T-helper 2 cell treated with Interferon-gamma antibody and Interleukin-4, amounts not matched to agents 100 ng/mL and 5 ng/mL, for 36 hours (primary cell): ENCODE data around the gene KIRREL3. TPM values are rescaled to one million over a fixed set of nuclear protein-coding genes. Genes with fewer than 3 reads are reported as not detected.

Experiments
- intact Hi-C: fragments of 100-400 bp; cut with micrococcal nuclease; formaldehyde crosslinking; loops from one replicate; pipeline ENCODE4 v1.15.1; 2023
- total RNA-seq: library from RNA; stranded (reverse); gene quantifications from 2 replicates; pipeline ENCODE4 v1.2.3, GENCODE V29; 2022

The KIRREL3 gene
- total RNA-seq, 1 donor from 2014 or later: not detected

DNA sequence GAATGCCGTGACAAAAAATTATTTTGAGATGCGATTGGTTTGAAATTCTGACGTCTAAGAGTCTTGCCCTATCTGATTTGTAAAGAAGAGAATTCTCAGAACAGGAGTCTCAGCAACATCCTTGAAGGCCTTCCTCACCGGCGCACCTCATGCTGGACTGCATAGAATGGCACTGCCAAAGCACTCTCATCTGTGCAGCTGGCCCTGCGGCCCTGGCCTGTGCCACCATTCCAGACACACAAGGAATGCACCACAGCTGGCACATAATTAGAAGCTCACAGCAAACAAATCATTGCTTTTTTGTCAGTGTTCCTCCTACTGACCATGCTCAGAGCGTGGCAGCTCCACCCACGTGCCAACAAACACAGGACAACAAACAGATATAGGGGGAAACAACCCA, 166.0 kb downstream of the KIRREL3 start:
- intact Hi-C loops: no loop called here

DNA sequence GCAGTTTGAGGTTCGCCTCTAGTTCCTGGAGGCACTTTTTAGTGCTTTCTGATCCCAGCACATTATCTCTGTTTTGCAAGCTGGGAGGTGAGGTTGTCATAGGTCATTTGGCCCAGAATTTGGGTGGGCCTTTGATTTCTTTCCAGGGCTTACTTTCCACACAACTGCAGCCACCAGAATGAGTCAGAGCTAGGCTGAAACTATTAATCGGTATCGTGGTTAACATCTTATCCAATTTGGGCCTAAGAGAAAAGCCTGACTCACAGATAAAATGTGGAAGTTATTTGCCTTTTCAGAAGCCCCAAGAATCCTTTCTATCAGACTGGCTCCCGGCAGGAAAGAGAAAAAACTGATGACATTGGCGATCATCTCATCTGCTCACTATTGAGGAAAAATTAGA, 166.4 kb downstream of the KIRREL3 start:
- intact Hi-C loops: no loop called here

DNA sequence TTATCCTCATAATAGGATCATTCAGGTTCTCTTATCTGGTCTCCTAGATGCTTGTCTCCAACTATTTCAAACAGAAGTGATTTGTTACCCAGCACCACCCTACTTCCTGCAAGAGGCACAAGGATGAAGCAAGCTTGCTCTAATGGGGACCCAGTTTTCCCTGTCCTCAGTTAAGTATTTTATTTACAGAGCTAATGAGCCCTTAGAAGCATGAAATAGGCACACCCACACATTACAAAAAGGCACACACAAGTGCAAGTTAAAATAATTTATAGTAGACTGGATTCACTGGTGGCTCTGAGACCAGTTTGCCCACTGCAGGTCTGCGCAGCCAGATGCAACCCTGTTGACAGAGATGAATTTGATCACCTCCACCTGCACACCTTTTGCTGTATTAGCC, 167.5 kb downstream of the KIRREL3 start:
- intact Hi-C loops: no loop called here

DNA sequence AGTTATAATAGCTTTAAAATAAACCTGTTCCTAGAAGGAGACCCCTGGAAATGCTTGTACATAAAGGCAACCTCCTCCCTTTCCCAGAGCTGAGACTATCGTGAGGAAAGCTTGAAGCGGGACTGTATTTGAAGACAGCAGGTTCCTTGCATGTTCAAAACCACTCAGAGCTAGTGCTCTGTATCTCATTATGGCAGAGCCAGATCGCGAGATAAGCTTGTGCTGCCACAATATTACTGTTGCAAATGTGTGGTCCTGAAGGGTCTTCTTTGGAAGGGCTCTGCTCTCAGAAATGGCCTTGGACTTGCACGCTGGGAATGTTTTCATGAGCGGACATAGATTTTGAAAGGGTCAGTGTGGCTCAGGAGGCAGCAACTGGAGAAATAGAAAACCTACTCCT, 168.2 kb downstream of the KIRREL3 start:
- intact Hi-C loops: no loop called here

DNA sequence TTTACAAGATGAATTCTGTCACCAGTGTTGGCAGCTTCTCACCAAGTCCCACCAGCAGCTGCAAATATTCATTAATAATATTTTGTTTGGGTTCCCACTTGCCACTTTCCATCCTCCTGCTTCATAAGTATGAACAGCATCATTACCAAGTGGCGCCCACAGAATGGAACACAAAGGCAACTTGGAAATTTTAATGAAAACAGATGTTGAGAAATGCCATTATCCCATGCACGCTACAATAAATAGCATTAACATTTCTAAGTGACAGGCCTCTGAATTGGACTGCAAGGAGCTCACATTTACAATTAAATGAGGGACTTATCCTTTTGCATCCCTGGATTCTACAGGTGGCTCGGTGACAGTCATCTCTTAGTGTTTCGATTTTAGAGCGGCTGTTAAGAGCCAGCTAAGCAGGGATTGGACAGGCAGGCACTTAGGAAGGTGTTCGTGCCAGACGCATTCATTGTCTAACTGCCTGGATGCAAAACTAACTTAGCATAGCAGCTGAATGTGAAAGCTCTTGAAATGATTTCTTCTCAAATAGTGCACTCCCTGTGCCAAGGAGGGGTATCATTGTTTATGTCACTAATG, 170.3 kb downstream of the KIRREL3 start:
- intact Hi-C loops: no loop called here

DNA sequence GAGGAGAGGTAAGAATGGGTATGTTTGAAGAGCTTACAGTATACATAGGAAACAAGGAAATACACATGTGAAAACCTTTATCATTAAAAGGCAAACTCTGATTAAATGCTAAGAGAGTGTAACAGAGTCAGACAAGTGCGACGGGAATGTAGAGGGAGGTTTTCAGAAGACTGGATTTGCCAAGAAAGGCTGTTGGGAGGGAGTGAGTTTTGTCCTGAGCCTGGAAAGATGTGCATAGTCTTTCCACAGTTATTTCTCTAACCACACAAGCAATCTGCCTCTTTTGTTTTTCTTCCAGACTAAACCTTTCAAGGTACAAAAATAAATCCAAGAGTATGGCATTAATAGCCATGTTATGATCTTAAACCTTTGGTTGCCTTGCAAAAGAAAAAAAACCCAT, 170.9 kb downstream of the KIRREL3 start:
- intact Hi-C loops: no loop called here

DNA sequence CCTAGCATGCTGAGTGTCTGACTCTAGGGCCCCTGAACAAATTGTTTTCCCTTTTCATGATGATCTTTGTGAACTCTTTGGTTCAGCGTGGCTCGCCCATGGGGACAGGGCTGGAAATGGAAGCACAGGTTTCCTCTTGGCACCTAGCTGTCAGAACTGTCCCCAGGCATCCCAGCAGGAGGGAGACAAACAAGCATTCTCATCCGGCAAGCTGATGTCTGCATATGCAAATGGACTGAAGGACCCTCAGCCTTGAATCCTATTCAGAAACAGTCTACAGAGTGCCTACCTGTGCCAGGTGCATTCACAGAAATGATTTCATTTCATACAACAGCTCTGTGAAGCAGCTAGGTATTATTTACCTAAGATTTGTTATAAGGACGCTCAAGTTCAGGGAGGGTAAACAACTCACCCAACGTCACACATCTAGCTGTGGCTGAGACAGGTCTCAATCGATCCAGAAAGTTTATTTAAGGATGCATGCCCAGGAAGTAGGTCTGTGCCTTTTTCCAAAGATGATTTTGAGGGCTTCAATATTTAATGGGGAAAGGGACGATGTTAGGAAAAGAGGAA, 176.4 kb downstream of the KIRREL3 start:
- intact Hi-C loops: no loop called here

DNA sequence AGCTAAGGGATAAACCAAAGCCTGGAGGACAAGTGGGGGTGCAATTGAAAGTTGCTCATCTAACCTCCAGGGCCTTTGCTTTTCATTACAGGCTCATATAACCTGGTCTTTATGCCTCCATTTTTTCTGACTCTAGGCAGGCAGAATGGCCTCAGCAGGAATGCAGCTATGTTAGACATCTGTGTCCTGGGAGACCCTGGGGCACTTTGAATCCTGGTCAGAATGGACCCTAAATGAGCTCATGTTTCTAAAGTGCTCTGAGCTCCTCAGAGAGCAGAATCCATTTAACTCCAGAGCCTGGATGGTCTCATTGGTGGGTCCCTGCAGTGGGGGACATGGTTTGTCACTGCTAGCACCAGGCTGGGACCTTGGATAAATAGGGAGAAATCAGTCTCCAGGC, 177.3 kb downstream of the KIRREL3 start:
- intact Hi-C loops: no loop called here

DNA sequence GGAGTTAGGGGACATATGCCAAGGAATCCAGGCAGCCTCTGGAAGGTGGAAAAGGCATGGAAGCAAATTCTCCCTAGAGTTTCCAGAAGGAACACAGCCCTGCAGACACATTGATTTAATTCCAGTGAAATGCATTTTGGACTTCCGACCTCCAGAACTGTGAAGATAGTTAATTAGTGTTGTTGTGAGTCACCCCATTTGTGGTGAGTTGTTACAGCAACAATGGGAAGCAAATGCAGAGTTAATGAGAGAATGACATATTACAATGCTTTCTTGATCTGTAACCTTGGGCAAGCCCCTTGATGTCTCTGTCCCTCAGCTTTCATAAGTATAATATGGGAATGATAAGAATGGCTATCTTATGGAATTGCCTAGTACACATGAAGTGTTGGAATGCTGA, 178.7 kb downstream of the KIRREL3 start:
- intact Hi-C loops: no loop called here

DNA sequence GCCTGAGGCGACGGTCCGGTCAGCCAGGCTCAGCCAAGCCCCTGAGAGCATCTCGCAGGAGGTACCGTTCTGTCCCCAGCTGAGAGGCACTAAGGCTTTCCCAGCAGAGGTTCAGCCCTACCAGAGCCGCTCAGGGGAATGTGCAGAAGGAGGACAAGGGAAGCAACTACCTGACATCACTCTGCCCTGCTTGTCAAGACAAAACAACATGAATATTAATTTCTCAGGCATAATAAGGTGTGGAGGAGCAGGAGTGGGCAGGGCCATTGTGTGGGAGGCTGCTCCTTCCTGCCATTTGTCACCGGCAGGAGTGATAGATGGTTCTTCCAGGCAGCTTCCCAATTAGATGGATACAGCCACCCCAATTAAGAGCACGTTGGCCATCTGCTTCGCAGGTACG, 181.4 kb downstream of the KIRREL3 start:
- intact Hi-C loops: no loop called here

DNA sequence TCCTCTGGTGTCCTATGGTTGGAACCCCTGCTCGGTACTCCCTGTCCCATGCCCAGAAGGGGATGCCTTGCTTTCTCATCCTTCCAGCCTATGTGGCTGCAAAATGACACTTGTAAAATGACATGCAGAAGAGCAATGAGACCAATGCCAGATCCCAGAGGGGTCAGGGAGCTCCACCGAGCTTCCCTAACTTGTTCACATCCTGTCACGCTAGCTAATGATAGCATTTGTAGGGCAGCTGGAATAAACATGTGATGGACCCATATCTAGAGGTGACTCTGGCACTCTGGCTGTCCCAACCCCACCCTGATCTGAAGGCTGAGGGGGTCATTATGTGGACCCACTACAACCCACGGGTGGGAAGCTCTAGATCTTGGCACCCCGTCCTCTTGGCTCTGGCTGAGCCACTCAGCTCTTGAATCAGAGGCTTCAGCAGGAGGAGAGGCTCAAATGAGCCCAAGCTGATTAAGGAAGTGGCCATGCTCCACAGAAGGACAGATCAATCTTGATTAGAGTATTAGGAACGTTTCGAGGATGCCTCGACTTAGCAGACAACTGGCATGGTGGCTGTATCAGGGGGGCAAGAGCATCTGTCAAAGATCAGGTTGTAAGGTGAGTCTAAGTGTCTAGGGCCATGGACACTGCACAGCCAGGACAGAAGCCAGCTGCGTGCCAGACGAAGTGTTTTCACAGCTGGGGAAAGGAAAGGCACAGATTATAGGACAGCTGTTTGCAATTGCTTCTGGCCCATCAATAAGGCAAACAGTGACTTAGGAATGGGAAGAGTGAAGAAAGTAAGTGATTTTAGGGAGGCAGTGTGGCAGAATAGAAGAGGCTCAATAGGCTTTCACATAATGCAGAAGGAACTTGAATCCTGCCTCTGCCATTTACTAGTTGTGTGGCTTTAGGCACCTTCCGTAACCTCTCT, 182.8 kb downstream of the KIRREL3 start:
- intact Hi-C loops: no loop called here

DNA sequence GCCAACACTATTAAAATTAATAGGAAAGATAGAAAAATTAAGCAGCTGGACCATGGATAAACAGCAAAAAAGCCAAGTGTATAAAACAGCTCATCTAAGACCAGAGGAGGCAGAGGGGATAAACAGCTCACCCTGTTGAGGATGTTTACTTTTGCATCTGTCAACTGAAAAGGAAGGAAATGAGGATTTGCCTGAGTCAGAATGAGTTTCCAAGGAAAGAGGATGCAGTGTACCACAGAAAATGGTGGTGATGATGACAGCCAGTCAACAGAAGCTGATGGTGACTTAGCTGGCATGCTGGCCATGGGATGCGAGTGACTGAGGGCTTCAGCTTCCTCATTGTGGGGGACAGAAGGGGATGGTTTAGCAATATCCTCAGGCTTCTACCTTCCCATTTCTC, 183.5 kb downstream of the KIRREL3 start:
- intact Hi-C loops: no loop called here

DNA sequence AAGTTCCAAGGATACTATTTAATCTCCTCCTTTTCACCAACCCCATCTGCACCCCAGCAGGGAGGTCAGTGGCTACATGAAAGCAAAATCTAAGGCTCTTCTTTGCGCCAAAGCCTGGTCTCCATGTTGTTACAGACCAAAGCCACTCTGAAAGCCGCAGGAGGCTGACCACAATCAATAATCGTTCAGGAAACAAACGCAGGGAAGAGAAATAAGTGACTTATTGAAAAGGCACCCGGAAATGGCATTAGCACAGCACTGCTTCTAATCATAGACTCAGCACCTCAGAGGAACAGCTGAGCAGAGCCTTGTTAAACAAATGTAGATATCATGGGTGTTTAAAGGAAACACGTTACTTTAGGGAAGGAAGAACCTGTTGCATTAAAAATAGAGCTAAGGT, 183.9 kb downstream of the KIRREL3 start:
- intact Hi-C loops: no loop called here

DNA sequence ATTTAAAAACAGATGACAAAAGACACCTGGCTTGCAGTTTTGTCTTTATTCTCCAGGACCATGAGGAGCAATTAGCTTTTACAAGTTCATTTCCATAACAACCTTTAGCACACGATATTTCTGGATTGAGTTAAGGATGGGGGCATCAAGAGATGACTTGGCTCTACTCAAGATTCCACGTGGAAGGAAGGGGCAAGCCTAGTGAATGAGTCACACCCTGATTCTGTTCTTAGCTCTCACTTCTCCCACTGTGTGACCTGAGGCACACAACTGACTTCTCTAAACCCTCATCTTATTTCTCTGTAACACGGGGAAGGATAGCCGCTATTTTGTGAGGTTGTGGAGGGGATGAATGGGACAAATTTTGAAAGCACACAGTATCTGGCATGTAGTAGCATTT, 185.5 kb downstream of the KIRREL3 start:
- intact Hi-C loops: no loop called here

DNA sequence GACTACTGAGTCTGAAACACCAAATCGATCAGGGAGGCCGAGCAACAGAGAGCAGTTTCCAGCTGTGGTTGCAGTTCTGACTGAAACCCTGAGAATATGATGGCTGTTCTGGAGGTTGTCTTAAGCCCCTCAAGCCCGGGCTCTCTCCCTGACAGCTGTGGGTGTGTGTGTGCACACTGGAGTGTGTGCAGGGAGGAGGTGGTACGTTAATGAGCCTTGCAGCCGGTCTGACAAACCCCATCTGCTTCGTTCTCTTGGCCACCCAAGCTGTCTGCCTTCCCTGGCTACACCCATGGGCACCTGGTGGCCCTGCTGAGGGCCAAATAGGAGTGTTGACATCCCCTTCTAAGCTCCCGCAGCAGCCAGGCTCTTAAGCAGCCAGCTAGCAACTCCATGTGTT, 189.8 kb downstream of the KIRREL3 start:
- intact Hi-C loops: no loop called here

DNA sequence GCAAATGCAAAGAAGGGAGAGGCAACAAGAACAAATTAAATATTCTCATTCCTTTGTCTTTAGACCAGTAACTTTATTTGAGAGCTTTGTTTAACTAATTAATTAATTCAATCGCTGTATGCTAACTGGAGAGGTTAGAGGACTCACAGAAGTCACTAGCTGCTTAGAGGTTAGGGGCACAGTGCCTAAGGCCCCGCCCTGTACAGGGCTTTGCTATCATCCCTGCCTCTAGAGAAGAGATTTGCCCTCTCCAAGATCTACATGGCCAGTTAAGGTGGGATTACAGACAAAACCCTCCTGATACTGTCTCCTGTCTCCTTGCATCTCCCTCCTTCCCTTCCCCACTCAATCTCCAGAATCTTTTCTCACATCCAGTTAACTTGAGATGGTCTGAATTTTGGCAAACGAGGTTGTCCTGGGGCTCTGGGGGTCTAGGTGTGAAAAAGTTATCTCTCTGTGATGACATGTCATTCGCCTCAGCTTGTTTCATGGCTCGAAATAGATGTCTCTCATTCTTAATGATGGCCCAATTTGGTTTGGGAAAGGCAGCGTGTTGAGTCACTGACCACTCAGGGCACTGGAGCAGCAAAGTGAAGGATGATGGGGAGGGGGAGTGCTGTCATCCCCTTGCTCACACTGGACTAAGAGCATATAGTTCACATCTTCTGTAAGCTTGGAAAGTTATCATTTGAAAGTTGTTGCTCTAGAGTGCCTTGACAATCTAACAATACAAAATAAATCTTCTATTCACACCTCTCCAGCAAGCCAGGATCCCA, 190.9 kb downstream of the KIRREL3 start:
- intact Hi-C loops: no loop called here

DNA sequence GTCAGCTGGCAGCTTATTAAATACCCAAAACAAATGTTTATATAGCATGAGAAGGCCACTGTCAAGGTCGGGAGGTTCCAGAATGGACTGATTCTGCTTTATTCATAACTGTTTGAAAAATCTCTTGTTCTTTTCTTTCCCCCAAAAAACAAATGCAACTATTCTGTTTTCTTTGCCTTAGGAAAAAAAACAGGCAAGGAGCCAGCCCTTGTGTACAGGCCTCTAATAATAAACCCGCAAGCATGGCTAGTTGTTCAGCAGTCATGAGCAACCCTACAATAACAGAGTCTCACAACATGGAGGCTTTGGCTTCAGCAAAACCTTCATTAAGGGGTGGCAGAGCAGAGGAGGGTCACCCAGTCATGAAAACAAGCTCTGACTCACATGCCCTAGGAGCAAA, 191.7 kb downstream of the KIRREL3 start:
- intact Hi-C loops: no loop called here

DNA sequence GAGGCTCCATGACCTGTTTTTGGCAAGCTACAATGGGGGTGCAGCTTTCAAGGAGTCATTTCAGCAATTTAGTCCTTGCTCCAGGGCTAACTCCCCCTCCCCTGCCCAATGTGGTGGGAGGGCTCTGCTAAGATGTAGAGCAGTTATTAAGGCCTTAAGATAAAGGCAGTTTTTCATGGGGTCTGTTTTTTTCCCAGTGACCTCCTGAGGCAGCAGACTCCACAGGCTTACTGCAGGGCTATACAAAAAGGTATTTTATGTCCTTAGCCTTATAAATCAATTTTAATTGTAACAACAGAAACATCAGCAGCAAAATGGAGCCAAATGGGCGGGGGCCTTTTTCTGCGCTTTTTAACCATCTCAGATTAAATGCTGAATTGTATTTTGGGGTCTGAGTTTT, 192.3 kb downstream of the KIRREL3 start:
- intact Hi-C loops: no loop called here

DNA sequence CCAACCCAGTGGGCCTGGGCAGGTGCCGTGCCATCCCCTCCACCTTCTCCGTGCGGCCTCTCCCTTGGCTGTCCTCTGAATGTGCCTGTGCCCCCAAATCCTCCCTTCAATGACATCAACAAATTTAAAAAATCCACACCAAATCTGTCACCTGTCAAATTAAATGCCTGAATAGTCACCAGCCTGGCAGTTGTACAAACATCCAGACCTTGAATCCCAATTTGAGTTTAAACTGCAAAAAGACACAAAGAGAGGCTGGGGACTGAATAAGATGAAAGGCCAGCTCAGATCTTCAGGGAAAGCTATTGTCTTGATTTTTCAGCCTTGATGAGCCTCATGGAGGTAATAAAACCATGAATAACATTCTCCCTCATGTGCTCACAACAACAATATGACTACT, 194.7 kb downstream of the KIRREL3 start:
- intact Hi-C loops: no loop called here

DNA sequence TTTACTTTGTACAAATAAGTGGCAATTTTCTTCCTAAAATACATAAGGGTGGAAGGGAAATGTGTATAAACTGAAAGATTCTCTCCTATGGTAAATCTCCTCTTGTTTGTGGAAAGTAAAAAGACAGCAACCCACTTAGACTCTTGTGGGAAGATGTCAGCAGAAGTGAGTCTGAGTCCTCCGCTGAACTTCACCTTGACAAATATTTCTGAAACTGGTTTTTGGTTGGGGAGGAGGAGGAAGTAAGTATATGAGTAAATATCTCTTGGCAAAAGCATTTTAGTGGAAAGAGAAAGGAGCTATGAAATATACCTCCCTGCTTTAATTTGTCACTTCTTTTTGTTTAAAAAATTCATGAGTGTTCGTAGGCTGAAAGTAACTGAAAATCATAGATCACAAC, 196.2 kb downstream of the KIRREL3 start:
- intact Hi-C loops: no loop called here

DNA sequence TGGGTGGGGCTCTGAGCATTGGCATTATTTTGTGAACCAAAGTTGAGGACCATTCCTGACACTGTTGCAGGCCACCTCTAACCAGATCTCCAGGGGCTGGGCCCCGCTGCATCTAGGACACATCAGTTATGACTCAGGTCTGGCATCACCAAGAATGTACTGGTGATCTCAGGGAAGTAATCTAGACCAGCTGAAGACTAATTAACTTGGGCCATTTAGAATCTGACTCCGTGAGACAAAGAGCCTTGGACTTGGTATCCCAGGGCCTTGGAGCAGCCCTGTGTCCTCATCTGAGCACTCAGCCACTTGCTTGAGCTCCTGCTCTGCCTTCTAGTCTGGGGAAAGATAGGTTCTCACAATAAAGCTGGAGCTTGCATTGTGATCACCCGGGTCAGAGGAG, 200.6 kb downstream of the KIRREL3 start:
- intact Hi-C loops: no loop called here
